ENCODE measurements around the gene SLX9.
A peak's percentile ranks its signal among the peaks of the same experiment; 100 is the strongest.

SLX9 gene

DNA sequence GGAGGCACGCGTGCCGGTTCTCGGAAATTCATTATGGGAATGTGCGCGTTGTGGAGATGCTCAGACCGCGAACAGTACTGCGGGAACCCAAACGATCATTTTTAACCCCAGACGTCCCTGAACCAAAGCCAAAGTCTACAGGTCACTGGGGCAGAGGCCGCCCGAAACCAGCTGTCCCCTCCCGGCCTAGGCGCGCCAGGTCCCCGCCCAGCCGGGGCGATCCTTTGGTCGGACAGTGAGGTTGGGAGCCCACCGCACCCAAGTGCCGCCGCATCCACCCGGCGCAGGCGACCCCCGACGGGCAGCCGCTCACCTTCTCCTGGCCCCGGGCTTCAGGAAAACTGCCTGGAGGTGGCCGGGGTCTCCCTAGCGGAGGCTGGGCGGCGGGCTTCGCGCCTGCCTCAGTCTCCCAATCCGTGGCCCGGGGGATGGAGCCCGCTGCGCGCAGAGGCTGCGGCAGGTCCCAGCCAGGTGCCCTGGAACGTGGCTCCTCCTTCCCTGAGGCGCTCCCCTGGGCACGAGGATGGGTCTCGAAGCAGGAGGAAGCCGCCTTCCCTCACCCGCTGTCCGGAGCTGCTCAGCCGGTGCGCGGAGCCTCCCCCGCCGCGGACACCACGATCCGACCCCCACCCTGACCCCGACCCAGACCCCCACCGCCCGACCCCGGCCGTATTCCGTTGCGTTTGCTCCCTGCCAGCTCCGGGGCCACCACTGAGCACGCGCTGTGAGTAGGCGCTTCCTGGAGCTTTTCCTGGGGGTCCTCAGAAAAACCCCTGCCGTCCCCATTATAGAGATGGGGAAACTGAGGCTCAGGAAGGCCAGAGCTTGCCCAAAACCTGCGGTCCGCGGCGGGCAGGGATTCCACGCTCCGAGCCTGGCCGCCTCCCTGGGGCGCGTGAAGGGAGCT, 8.1 kb upstream of the SLX9 start:
- Histone ChIP-seq H3K9me3 (no peaks in the 10 kb centered on the region; the same call in 1 of the 2 replicates), H3K4me3 (ENCODE audit: low read depth, low read length) (no peak overlapping the region; the same call in 1 of the 2 replicates), H3K4me1 (no peaks in the 10 kb centered on the region), H3K27me3 (peaks cover 79% of the 10 kb centered on the region), H3K36me3 (no peaks in the 10 kb centered on the region)
- DNase-seq = no peak
- TF ChIP-seq, protein P1, sequence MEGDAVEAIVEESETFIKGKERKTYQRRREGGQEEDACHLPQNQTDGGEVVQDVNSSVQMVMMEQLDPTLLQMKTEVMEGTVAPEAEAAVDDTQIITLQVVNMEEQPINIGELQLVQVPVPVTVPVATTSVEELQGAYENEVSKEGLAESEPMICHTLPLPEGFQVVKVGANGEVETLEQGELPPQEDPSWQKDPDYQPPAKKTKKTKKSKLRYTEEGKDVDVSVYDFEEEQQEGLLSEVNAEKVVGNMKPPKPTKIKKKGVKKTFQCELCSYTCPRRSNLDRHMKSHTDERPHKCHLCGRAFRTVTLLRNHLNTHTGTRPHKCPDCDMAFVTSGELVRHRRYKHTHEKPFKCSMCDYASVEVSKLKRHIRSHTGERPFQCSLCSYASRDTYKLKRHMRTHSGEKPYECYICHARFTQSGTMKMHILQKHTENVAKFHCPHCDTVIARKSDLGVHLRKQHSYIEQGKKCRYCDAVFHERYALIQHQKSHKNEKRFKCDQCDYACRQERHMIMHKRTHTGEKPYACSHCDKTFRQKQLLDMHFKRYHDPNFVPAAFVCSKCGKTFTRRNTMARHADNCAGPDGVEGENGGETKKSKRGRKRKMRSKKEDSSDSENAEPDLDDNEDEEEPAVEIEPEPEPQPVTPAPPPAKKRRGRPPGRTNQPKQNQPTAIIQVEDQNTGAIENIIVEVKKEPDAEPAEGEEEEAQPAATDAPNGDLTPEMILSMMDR (IDR thresholded peaks at IDR 0.05; ENCODE audit: low read depth, low read length) = no peak

DNA sequence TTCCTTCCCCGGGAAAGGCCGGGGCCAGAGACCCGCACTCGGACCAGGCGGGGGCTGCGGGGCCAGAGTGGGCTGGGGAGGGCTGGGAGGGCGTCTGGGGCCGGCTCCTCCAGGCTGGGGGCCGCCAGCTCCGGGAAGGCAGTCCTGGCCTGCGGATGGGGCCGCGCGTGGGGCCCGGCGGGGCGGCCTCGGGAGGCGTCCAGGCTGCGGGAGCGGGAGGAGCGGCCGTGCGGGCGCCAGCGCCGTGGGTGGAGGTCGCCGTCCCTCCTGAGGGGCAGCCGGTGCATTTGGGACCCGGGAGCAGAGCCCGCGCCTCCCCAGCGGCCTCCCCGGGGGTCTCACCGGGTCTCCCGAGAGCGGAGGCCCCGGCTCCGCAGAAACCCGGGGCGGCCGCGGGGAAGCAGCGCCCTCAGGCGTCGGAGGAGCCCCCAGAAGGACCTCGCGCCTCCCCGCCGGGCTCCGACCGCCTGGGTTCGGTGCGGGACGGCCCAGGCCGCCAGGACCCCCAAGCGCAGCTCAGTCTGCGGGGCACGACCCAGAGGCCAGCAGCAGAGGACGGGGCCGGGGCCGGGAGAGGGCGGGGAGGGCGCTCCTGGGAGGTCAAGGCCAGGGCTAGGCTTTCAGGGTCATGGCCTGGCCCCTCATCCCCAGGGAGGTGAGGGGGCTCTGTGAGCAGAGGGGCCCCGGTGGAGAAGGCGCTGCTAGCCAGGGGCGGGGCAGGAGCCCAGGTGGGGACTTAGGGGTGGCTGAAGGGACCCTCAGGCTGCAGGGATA, 7.2 kb upstream of the SLX9 start:
- TF ChIP-seq, protein P1 (IDR thresholded peaks at IDR 0.05; ENCODE audit: low read depth, low read length) = peak; percentile 27
- H3K27me3 ChIP-seq = peaks cover 70% of the 10 kb centered on the region
- H3K4me1 ChIP-seq = no peaks in the 10 kb centered on the region
- peak; percentile 43 for DNase-seq
- no peak overlapping the region for H3K4me3 ChIP-seq (ENCODE audit: low read depth, low read length)
- no peaks in the 10 kb centered on the region; the same call in 1 of the 2 replicates for H3K9me3 ChIP-seq
- no peaks in the 10 kb centered on the region for H3K36me3 ChIP-seq

DNA sequence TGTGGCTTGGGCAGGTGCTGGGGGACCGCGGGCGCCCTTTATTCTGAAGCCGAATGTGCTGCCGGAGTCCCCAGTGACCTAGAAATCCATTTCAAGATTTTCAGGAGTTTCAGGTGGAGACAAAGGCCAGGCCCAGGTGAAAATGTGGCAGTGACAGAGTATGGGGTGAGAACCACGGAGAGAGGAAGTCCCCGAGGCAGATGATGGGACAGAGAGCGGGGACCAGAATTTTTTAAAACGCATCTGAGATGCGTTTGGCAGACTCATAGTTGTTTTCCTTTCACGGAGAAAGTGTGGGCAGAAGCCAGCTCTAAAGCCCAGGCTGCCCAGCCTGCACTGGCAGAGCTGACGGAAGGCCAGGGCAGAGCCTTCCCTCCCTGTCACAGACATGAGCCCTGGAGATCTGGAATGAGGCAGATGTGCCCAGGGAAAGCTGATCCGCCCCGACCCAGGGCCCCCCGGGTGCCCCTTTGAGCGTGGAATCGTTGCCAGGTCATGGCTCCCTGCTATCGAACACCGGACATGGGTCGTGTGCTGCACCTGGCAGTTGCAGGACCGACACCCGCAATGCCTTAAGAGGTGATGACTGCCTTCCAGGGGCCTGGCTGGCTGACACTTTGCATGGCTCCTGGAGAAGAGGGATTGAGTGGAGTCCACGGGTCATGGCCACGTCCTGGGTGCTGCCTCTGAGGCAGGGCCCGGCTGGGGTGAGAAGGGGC, 6.5 kb upstream of the SLX9 start:
- Histone ChIP-seq H3K4me1 (no peaks in the 10 kb centered on the region), H3K9me3 (no peaks in the 10 kb centered on the region; the same call in 1 of the 2 replicates), H3K27me3 (peaks cover 63% of the 10 kb centered on the region), H3K4me3 (ENCODE audit: low read depth, low read length) (no peak overlapping the region), H3K36me3 (no peaks in the 10 kb centered on the region)
- DNase-seq = no peak
- TF ChIP-seq, protein P1 (IDR thresholded peaks at IDR 0.05; ENCODE audit: low read depth, low read length) = no peak

DNA sequence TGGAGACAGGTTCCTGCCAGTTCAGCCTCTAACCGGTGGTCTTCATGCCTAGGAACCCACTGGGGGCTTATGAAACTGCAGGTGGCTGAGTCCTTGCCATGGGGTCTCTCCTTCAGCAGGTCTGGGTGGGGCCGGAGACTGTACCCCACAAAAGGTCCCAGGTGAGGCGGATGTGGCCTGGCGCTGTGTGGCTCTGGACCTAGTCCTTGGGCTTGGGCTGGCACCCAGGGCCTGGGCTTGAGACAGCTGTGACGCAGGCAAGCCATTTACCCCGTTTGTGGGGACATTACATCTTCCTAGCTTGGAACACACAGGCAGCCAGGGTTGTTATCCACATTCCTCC, 5.9 kb upstream of the SLX9 start:
- no peaks in the 10 kb centered on the region for H3K36me3 ChIP-seq
- no peaks in the 10 kb centered on the region; the same call in 1 of the 2 replicates for H3K9me3 ChIP-seq
- peaks cover 61% of the 10 kb centered on the region for H3K27me3 ChIP-seq
- H3K4me1 ChIP-seq = no peaks in the 10 kb centered on the region
- TF ChIP-seq, protein P1 (IDR thresholded peaks at IDR 0.05; ENCODE audit: low read depth, low read length) = no peak
- H3K4me3 ChIP-seq (ENCODE audit: low read depth, low read length) = no peak overlapping the region
- DNase-seq = no peak

DNA sequence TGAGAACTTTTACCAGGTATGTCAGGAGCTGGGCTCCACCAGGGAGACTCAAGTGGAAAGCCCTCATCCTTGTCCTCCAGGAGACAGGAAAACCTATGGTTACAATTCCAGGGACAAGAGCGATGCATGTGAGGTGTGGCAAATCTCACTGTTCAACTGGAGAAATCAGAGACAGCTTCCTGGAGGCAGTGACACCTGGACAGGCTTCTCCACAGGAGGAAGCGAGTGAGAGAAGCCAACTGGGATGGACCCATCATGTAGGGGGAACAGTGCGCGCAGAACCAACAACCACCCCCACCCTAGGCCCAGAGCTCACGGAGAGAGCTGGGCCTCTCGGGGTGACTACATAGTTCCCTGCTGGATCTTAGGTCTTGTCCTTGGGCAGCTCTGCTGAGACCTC, 5.6 kb upstream of the SLX9 start:
- Histone ChIP-seq H3K4me3 (ENCODE audit: low read depth, low read length) (no peak overlapping the region), H3K4me1 (no peaks in the 10 kb centered on the region), H3K27me3 (peaks cover 58% of the 10 kb centered on the region), H3K9me3 (no peaks in the 10 kb centered on the region; the same call in 1 of the 2 replicates), H3K36me3 (no peaks in the 10 kb centered on the region)
- DNase-seq = no peak
- TF ChIP-seq, protein P1 (IDR thresholded peaks at IDR 0.05; ENCODE audit: low read depth, low read length) = no peak
